ENCODE data around the gene TMEM184B. TPM values are rescaled to one million over a fixed set of nuclear protein-coding genes. Genes with fewer than 3 reads are reported as not detected.

Gene TMEM184B
- total RNA-seq, 4 donors from 2014 or later = 18.7 to 88.4 (median 41.1) TPM

DNA sequence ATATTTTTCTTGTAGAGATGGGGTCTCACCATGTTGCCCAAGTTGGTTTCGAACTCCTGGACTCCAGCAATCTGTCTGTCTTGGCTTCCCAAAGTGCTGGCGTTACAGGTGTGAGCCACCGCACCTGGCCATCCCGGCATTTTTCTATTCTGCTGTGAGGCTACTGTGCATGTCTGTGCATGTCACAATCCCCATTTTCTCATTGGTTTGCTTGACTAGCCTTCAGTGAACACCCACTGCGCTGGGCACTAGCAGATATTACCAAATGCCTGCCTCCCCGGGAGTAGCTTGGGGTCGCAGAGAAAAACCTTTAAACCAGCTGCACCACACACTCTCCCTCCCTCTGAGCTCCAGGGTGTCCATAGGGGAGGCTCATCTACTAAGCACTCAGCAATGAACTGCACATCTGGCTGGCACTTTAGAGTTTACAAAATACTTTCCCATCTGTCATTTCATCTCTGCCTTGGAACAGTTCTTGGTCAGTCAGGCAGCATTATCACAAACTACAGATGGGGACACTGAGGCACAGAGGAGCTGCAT is 39.5 kb upstream of the TMEM184B start:
- Histone ChIP-seq H3K27me3 (no peaks in the 10 kb centered on the region), H3K36me3 (no peaks in the 10 kb centered on the region), H3K27ac (peak overlapping the region; percentile 96 to 99 (median 98)), H3K4me1 (peaks cover 45 to 79% (median 62%) of the 10 kb centered on the region in 4 donors), H3K9me3 (no peaks in the 10 kb centered on the region), H3K4me3 (no peak overlapping the region)
- in situ Hi-C loops (cut with MboI; ENCODE audit: low pct_ligation_motif_present in 1 of 4, low pct_unique_long_range_greater_than_20kb in 1 of 4, low sequenced_read_pairs in 3 of 4) = loop anchor here in 1 of 4 donors (25.0 kb wide), 1 partner anchor 100 kb away; no protein-coding TSS in a partner anchor
- intact Hi-C loops (cut with DNase I; ENCODE audit: low total_unique reads) = no loop called here
- WGBS, 2 donors (ENCODE audit: low coverage in 1 of 2) = 90% methylated on average over 4 to 7 of the region's 7 CpGs
- TF ChIP-seq EP300 (IDR thresholded peaks at IDR 0.05; ENCODE audit: low read depth) (no peak), POLR2AphosphoS5 (IDR thresholded peaks at IDR 0.05) (no peak), POLR2A (IDR thresholded peaks at IDR 0.05) (no peak), CTCF (IDR thresholded peaks at IDR 0.05) (no peak)
- no peak for DNase-seq

- H3K4me3 ChIP-seq = no peak overlapping the region
- H3K27ac ChIP-seq = peak overlapping the region; percentile 96 to 99 (median 98)
- in situ Hi-C loops (cut with MboI; ENCODE audit: low pct_ligation_motif_present in 1 of 4, low pct_unique_long_range_greater_than_20kb in 1 of 4, low sequenced_read_pairs in 3 of 4) (loop anchor here in 1 of 4 donors (25.0 kb wide), 1 partner anchor 101 kb away; no protein-coding TSS in a partner anchor), intact Hi-C loops (cut with DNase I; ENCODE audit: low total_unique reads) (no loop called here)
- 46% methylated on average over 4 of the region's 4 CpGs; no CpG with 5 or more reads in 1 of the 2 donors for WGBS, 2 donors (ENCODE audit: low coverage in 1 of 2)
- no peaks in the 10 kb centered on the region for H3K27me3 ChIP-seq
- peaks cover 48 to 90% (median 70%) of the 10 kb centered on the region in 4 donors for H3K4me1 ChIP-seq
- no peak for DNase-seq
- no peaks in the 10 kb centered on the region for H3K9me3 ChIP-seq
- TF ChIP-seq POLR2AphosphoS5 (IDR thresholded peaks at IDR 0.05) = no peak
- no peak for TF ChIP-seq CTCF (IDR thresholded peaks at IDR 0.05)
- TF ChIP-seq POLR2A (IDR thresholded peaks at IDR 0.05) = no peak
- TF ChIP-seq EP300 (IDR thresholded peaks at IDR 0.05; ENCODE audit: low read depth) = no peak
- H3K36me3 ChIP-seq = no peaks in the 10 kb centered on the region
Measured at GRCh38 chr22:38311323-38311620, 38.5 kb upstream of the TMEM184B start.

GRCh38 chr22:38310518-38311322 is 37.9 kb upstream of the TMEM184B start:
- peaks cover 53 to 92% (median 74%) of the 10 kb centered on the region in 4 donors for H3K4me1 ChIP-seq
- H3K27ac ChIP-seq = peak overlapping the region; percentile 96 to 99 (median 98)
- H3K9me3 ChIP-seq = no peaks in the 10 kb centered on the region
- in situ Hi-C loops (cut with MboI; ENCODE audit: low pct_ligation_motif_present in 1 of 4, low pct_unique_long_range_greater_than_20kb in 1 of 4, low sequenced_read_pairs in 3 of 4) = loop anchor here in 1 of 4 donors (25.0 kb wide), 1 partner anchor 102 kb away; no protein-coding TSS in a partner anchor
- H3K4me3 ChIP-seq = no peak overlapping the region
- no peak for TF ChIP-seq EP300 (IDR thresholded peaks at IDR 0.05; ENCODE audit: low read depth)
- H3K27me3 ChIP-seq = no peaks in the 10 kb centered on the region
- no peaks in the 10 kb centered on the region for H3K36me3 ChIP-seq
- intact Hi-C loops (cut with DNase I; ENCODE audit: low total_unique reads) = no loop called here
- 76% methylated on average over 17 of the region's 18 CpGs; no CpG with 5 or more reads in 1 of the 2 donors for WGBS, 2 donors (ENCODE audit: low coverage in 1 of 2)
- DNase-seq = no peak

DNA sequence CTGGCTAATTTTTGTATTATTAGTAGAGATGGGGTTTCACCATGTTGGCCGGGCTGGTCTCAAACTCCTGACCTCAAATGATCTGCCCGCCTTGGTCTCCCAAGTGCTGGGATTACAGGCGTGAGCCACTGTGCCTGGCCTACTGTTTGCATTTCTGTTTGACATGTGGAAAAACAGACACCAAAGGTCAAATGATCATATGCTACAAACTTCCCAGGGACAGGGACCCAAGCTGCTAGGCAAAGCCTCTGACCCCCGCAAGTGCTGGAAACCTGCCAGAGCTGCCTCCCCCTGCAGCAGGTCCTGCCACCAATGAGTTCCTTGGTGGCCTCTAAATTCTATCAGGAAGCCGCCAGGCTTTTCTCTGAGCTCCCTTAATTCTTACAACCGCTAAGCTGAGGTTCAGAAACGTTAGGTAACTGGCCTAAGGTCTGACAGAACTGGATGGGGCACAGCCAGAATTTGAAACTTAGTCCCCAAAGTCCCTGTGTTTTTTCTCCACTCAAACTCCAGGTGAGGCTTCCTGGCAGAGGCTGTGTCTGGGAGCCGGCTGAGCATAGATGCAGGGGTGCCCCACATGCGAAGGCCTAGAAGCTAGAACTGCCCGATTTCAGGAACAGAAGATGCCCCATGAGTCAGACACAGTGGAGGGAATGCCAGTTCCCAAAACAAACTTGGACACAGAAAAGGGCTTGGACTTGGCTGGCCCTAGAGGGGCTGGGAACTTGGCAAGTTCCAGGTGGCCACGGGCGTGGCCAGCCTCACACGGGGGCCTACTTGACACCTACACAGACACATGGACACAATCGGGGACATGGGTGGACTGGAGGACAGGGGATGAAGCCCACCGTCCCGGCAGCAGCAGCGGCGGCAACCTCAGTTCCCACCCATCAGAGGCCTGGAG is 37.1 kb upstream of the TMEM184B start:
- H3K4me1 ChIP-seq = peaks cover 51 to 92% (median 74%) of the 10 kb centered on the region in 4 donors

More for the DNA sequence above, 37.1 kb upstream of the TMEM184B start:
- DNase-seq = no peak
- Histone ChIP-seq H3K4me3 (no peak overlapping the region), H3K27me3 (no peaks in the 10 kb centered on the region), H3K36me3 (no peaks in the 10 kb centered on the region), H3K27ac (peak overlapping the region; percentile 96 to 99 (median 98)), H3K9me3 (no peaks in the 10 kb centered on the region)
- WGBS, 2 donors (ENCODE audit: low coverage in 1 of 2) = 57% methylated on average over 18 of the region's 18 CpGs; no CpG with 5 or more reads in 1 of the 2 donors
- in situ Hi-C loops (cut with MboI; ENCODE audit: low pct_ligation_motif_present in 1 of 4, low pct_unique_long_range_greater_than_20kb in 1 of 4, low sequenced_read_pairs in 3 of 4) (loop anchor here in 1 of 4 donors (25.0 kb wide), 1 partner anchor 102 kb away; no protein-coding TSS in a partner anchor), intact Hi-C loops (cut with DNase I; ENCODE audit: low total_unique reads) (no loop called here)
- no peak for TF ChIP-seq CTCF (IDR thresholded peaks at IDR 0.05)
- TF ChIP-seq POLR2AphosphoS5 (IDR thresholded peaks at IDR 0.05) = peak in 1 of 3 donors; percentile 31
